Mesendoderm (in vitro differentiated cells): Measurements from ENCODE around the gene F2RL2.
A peak's percentile ranks its signal among the peaks of the same experiment; 100 is the strongest.

Experiments
- DNase-seq: peaks from one replicate; pipeline ENCODE4 v3.0.0; 2013
- H2AK5ac ChIP-seq: 2 replicates; pipeline ENCODE4 v1.6.1; 2013; ENCODE audit warnings: low read length, inconsistent platforms
- H2BK120ac ChIP-seq: 2 replicates; pipeline ENCODE4 v1.6.1; 2013; ENCODE audit warnings: low read depth, mild to moderate bottlenecking, low read length, moderate library complexity, mixed read lengths
- H2BK15ac ChIP-seq: replicated peaks from 2 replicates; pipeline ENCODE4 v1.6.1; 2013; ENCODE audit warnings: low read depth, mild to moderate bottlenecking, moderate library complexity
- H2BK5ac ChIP-seq: 2 replicates; pipeline ENCODE4 v1.6.1; 2013; ENCODE audit warnings: low read length, inconsistent platforms
- H3K18ac ChIP-seq: 2 replicates; pipeline ENCODE4 v1.6.1; 2013; ENCODE audit warnings: mild to moderate bottlenecking, low read length, mixed read lengths
- H3K23ac ChIP-seq: one replicate; pipeline ENCODE4 v1.6.1; 2013; ENCODE audit warnings: low read length
- H3K27ac ChIP-seq: 2 replicates; pipeline ENCODE4 v1.5.1; 2013; ENCODE audit warnings: low read depth, mild to moderate bottlenecking, inconsistent platforms, low read length, moderate library complexity
- H3K27me3 ChIP-seq: 2 replicates; pipeline ENCODE4 v1.6.1; 2013; ENCODE audit warnings: low read length, control low read depth, mild to moderate bottlenecking, inconsistent platforms; ENCODE audit not compliant: insufficient read depth, poor library complexity
- H3K36me3 ChIP-seq: 2 replicates; pipeline ENCODE4 v1.6.1; 2013; ENCODE audit warnings: low read length, inconsistent platforms; ENCODE audit not compliant: control insufficient read depth, insufficient read depth
- H3K4ac ChIP-seq: one replicate; pipeline ENCODE4 v1.6.1; 2013; ENCODE audit warnings: low read depth, mild to moderate bottlenecking, low read length, moderate library complexity
- H3K4me1 ChIP-seq: 2 replicates; pipeline ENCODE4 v1.6.1; 2013; ENCODE audit warnings: low read depth, low read length, inconsistent platforms; ENCODE audit not compliant: control insufficient read depth
- H3K4me2 ChIP-seq: 2 replicates; pipeline ENCODE4 v1.6.1; 2013; ENCODE audit warnings: low read length
- H3K4me3 ChIP-seq: 2 replicates; pipeline ENCODE4 v1.5.1; 2013; ENCODE audit warnings: mild to moderate bottlenecking, low read length
- H3K56ac ChIP-seq: one replicate; pipeline ENCODE4 v1.6.1; 2013; ENCODE audit warnings: low read length
- H3K79me1 ChIP-seq: 2 replicates; pipeline ENCODE4 v1.6.1; 2013; ENCODE audit warnings: low read length, inconsistent platforms
- H3K79me2 ChIP-seq: 2 replicates; pipeline ENCODE4 v1.6.1; 2013; ENCODE audit warnings: mild to moderate bottlenecking, low read length; ENCODE audit not compliant: control insufficient read depth, insufficient read depth
- H3K9ac ChIP-seq: 2 replicates; pipeline ENCODE4 v1.6.1; 2013; ENCODE audit warnings: low read length, inconsistent platforms
- H4K5ac ChIP-seq: one replicate; pipeline ENCODE4 v1.6.1; 2013; ENCODE audit warnings: low read length
- H4K8ac ChIP-seq: one replicate; pipeline ENCODE4 v1.6.1; 2013; ENCODE audit warnings: low read depth, mild to moderate bottlenecking, control low read depth, low read length, moderate library complexity
- WGBS: extraction: QIAGEN DNeasy Blood & Tissue Kit; methylation state at CpG from one replicate; pipeline ENCODE4 v1.1.7; 2013; ENCODE audit warnings: low lambda C conversion rate, missing lambda C conversion rate; ENCODE audit not compliant: insufficient coverage; ENCODE audit errors: extremely low coverage; 5-methylcytosine and 5-hydroxymethylcytosine counted together

The F2RL2 gene

GRCh38 chr5:76634661-76635060 is 11.5 kb upstream of the F2RL2 start:
- Histone ChIP-seq H3K18ac (no peak overlapping the region), H2BK15ac (no peak overlapping the region), H3K56ac (no peak overlapping the region), H2BK5ac (no peak overlapping the region), H3K36me3 (no peaks in the 10 kb centered on the region), H3K79me2 (no peaks in the 10 kb centered on the region), H3K27ac (no peak overlapping the region), H3K4me3 (no peak overlapping the region), H4K8ac (no peak overlapping the region), H3K9ac (no peak overlapping the region), H3K4me2 (no peak overlapping the region), H2AK5ac (no peak overlapping the region), H2BK120ac (no peak overlapping the region), H3K79me1 (no peaks in the 10 kb centered on the region), H4K5ac (no peak overlapping the region), H3K23ac (no peak overlapping the region), H3K4ac (no peak overlapping the region), H3K4me1 (no peaks in the 10 kb centered on the region), H3K27me3 (no peaks in the 10 kb centered on the region)
- WGBS, result no CpG with 5 or more reads among the region's 4 CpGs
- DNase-seq, result peak; percentile 81

DNA sequence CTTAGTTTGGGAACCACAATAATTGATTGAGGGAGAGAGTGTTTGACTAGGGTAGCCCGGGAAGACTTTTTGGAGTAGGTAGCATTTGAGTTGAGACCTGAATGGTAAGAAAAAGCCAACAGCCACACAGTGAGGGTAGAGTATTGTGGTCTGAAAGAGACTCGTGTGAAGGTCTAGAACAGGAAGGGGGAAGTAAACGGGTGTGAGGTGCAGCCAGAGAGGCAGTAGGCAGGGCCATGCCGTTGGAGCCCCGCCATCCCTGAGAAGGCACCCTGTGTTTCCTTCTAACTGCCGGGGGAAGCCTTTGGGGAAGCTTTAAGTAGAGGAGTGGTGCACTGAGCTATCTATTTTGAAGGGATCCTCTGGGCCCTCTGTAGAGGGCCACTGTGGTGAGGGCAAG is 3.5 kb upstream of the F2RL2 start:
- Histone ChIP-seq H2BK120ac (no peak overlapping the region), H3K4me1 (peaks cover 3% of the 10 kb centered on the region), H3K79me2 (no peaks in the 10 kb centered on the region), H4K8ac (no peak overlapping the region), H3K18ac (no peak overlapping the region), H2BK5ac (no peak overlapping the region), H4K5ac (no peak overlapping the region), H3K4me2 (no peak overlapping the region), H3K23ac (no peak overlapping the region), H3K56ac (no peak overlapping the region), H3K4me3 (no peak overlapping the region), H3K36me3 (no peaks in the 10 kb centered on the region), H2AK5ac (peak overlapping the region; percentile 43), H3K27me3 (no peaks in the 10 kb centered on the region), H3K27ac (no peak overlapping the region), H3K4ac (no peak overlapping the region), H3K9ac (no peak overlapping the region), H2BK15ac (no peak overlapping the region), H3K79me1 (no peaks in the 10 kb centered on the region)
- DNase-seq, result no peak
- no CpG with 5 or more reads among the region's 6 CpGs for WGBS

DNA sequence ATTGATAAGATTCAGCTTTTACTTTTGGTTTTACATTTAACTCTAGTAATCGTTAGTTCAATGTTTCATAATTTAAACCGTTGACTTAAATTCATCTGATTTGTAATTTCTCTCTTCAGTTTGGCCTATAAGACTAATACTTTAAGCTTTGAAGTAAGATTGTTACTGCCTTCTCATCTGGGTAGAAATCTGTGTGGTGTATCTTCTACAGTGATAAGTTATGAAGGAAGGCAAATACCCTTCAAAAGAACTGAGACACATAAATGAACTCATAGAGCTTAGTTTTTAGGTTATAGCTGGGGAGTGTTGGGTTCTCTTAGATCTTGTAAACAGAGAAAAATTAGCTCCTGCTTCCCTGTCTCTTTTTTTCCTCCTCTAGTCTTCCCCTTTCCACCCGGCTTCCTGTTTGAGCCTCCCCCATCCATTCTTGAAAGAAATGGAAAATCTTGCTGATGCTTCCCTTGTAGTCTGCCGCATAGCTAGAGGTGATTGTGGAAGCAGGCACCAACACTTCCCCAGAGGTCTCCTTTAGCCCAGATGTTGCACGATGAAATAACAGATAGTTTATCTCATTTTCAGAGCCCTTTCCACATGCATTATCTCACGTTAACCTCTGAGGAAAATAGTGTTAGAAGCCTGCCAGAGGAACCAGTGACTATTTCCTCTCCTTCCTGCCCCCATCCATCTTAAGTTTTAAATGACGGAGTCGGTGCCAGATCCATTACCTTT is 2.0 kb upstream of the F2RL2 start:
- H3K79me1 ChIP-seq, result no peaks in the 10 kb centered on the region
- H3K9ac ChIP-seq, result no peak overlapping the region
- H3K36me3 ChIP-seq, result no peaks in the 10 kb centered on the region
- no peak overlapping the region for H4K8ac ChIP-seq
- H3K23ac ChIP-seq, result no peak overlapping the region
- no peak overlapping the region for H2BK15ac ChIP-seq
- H2BK120ac ChIP-seq, result no peak overlapping the region
- no peak overlapping the region for H3K27ac ChIP-seq
- peaks cover 3% of the 10 kb centered on the region for H3K4me1 ChIP-seq
- no peaks in the 10 kb centered on the region for H3K79me2 ChIP-seq
- H3K27me3 ChIP-seq, result no peaks in the 10 kb centered on the region
- H2AK5ac ChIP-seq, result no peak overlapping the region
- no peak overlapping the region for H3K56ac ChIP-seq
- no peak overlapping the region for H3K18ac ChIP-seq
- no peak overlapping the region for H3K4me2 ChIP-seq
- no peak overlapping the region for H4K5ac ChIP-seq
- WGBS, result no CpG with 5 or more reads among the region's 8 CpGs
- peak; percentile 87 for DNase-seq
- no peak overlapping the region for H3K4me3 ChIP-seq
- no peak overlapping the region for H3K4ac ChIP-seq
- H2BK5ac ChIP-seq, result no peak overlapping the region

- no CpG with 5 or more reads among the region's 5 CpGs for WGBS
- Histone ChIP-seq H2BK15ac (no peak overlapping the region), H3K4me1 (peaks cover 3% of the 10 kb centered on the region), H4K5ac (no peak overlapping the region), H3K27me3 (no peaks in the 10 kb centered on the region), H3K79me2 (no peaks in the 10 kb centered on the region), H4K8ac (no peak overlapping the region), H3K27ac (no peak overlapping the region), H2BK120ac (no peak overlapping the region), H3K23ac (no peak overlapping the region), H3K4ac (no peak overlapping the region), H3K9ac (no peak overlapping the region), H3K36me3 (no peaks in the 10 kb centered on the region), H3K18ac (peak overlapping the region; percentile 60), H2BK5ac (no peak overlapping the region), H3K4me2 (no peak overlapping the region), H3K4me3 (no peak overlapping the region), H3K56ac (no peak overlapping the region), H2AK5ac (no peak overlapping the region), H3K79me1 (no peaks in the 10 kb centered on the region)
- DNase-seq, result no peak
Measured at GRCh38 chr5:76622076-76622475, 1.1 kb downstream of the F2RL2 start.

- Histone ChIP-seq H3K36me3 (no peaks in the 10 kb centered on the region), H3K4me2 (no peak overlapping the region), H3K4me1 (peaks cover 3% of the 10 kb centered on the region), H4K5ac (no peak overlapping the region), H3K4ac (no peak overlapping the region), H3K79me1 (no peaks in the 10 kb centered on the region), H2BK15ac (no peak overlapping the region), H3K9ac (no peak overlapping the region), H2AK5ac (no peak overlapping the region), H4K8ac (peak overlapping the region; percentile 97), H3K23ac (no peak overlapping the region), H2BK5ac (no peak overlapping the region), H3K27me3 (no peaks in the 10 kb centered on the region), H3K27ac (no peak overlapping the region), H3K18ac (no peak overlapping the region), H3K79me2 (no peaks in the 10 kb centered on the region), H2BK120ac (no peak overlapping the region), H3K4me3 (no peak overlapping the region), H3K56ac (no peak overlapping the region)
- DNase-seq, result no peak
- WGBS, result no CpG with 5 or more reads among the region's 5 CpGs
Measured at GRCh38 chr5:76620166-76620565, 3.0 kb downstream of the F2RL2 start.

DNA sequence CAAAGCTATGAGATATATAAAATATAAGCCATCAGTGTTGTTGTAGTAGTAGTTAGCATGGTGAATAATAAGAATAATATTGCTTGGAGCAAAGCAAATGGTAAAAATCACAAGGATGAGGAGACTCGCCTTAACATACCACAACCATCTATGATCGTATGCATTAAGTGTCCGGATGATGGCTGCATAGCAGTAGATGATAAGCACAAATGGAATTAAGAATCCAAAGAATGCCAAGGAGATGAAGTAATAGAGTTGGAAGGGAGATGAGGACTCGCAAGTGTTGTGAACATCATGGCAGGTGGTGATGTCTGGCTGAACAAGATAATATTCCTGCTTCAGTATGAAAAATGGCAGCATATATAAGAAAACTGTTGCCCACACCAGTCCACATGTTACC is 5.5 kb downstream of the F2RL2 start:
- H4K8ac ChIP-seq, result no peak overlapping the region
- DNase-seq, result no peak

More for the DNA sequence above, 5.5 kb downstream of the F2RL2 start:
- Histone ChIP-seq H3K79me2 (no peaks in the 10 kb centered on the region), H2AK5ac (no peak overlapping the region), H2BK5ac (no peak overlapping the region), H3K79me1 (no peaks in the 10 kb centered on the region), H3K4me3 (no peak overlapping the region), H3K56ac (no peak overlapping the region), H3K23ac (no peak overlapping the region), H3K18ac (no peak overlapping the region), H3K36me3 (no peaks in the 10 kb centered on the region), H3K27ac (no peak overlapping the region), H3K27me3 (no peaks in the 10 kb centered on the region), H2BK120ac (no peak overlapping the region), H3K9ac (no peak overlapping the region), H3K4me1 (no peaks in the 10 kb centered on the region), H2BK15ac (no peak overlapping the region), H3K4me2 (no peak overlapping the region), H3K4ac (no peak overlapping the region), H4K5ac (no peak overlapping the region)
- no CpG with 5 or more reads among the region's 4 CpGs for WGBS
